Measurements from ENCODE around the gene TLE1.

Gene TLE1

DNA sequence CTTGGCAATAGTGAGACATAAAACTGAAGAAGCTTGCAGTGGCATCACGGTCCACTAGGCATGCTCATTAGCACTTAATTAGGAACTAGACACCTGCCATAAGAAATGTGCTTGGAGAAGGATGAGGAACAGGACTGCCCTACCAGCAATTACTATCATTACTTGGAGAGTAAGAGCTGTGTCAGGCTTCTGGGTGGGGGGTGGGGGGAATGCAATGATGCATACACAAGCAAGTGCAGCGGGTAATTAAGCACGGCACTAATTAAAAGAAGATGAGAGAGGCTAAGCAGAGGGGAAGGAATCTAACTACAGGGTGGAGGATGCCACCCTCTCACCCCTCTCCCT, 53.1 kb downstream of the TLE1 start:
- no peak for TF ChIP-seq CTCF (IDR thresholded peaks at IDR 0.05; ENCODE audit: low read depth, low read length, missing control alignments)
- no peak for DNase-seq (ENCODE audit: low read depth)
- no peak overlapping the region for H3K4me3 ChIP-seq (ENCODE audit: low read depth, low read length)

DNA sequence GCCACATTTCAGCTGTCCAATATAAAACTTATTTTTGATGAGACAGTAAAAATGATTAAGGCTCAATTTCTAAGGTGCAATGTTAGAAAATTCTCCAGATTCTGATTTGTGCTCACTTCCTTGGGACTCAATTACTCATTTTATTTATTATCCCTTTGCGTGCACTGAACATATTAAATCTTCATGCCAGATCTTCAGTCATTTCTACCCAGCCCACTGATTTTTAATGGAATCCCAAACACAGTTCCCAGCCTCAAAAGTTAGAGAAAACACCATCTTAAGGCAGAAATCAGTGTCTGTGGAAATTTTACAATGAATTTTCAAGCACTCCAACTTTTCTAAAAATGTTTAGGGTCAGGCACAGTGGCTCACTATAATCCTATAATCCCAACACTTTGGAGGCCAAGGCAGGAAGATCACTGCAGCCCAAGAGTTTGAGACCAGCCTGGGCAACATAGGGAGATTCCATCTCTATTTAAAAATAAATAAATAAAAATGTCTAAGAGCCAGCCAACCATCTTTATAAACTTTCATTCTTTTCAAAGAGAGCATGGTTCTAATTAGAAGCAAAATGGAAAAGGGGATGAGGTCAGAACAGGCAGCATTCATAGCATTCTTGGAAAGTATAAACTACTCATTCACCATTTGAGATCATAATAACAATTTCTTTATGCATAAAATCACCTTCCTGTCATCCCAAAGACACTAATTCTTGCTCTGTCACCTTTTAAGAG, 53.7 kb downstream of the TLE1 start:
- H3K4me3 ChIP-seq (ENCODE audit: low read depth, low read length), result no peak overlapping the region
- DNase-seq (ENCODE audit: low read depth), result no peak
- no peak for TF ChIP-seq CTCF (IDR thresholded peaks at IDR 0.05; ENCODE audit: low read depth, low read length, missing control alignments)

- H3K4me3 ChIP-seq (ENCODE audit: low read depth, low read length), result no peak overlapping the region
- DNase-seq (ENCODE audit: low read depth), result no peak
- TF ChIP-seq CTCF (IDR thresholded peaks at IDR 0.05; ENCODE audit: low read depth, low read length, missing control alignments), result no peak
Observed at GRCh38 chr9:81634915-81635516, 54.3 kb downstream of the TLE1 start.

DNA sequence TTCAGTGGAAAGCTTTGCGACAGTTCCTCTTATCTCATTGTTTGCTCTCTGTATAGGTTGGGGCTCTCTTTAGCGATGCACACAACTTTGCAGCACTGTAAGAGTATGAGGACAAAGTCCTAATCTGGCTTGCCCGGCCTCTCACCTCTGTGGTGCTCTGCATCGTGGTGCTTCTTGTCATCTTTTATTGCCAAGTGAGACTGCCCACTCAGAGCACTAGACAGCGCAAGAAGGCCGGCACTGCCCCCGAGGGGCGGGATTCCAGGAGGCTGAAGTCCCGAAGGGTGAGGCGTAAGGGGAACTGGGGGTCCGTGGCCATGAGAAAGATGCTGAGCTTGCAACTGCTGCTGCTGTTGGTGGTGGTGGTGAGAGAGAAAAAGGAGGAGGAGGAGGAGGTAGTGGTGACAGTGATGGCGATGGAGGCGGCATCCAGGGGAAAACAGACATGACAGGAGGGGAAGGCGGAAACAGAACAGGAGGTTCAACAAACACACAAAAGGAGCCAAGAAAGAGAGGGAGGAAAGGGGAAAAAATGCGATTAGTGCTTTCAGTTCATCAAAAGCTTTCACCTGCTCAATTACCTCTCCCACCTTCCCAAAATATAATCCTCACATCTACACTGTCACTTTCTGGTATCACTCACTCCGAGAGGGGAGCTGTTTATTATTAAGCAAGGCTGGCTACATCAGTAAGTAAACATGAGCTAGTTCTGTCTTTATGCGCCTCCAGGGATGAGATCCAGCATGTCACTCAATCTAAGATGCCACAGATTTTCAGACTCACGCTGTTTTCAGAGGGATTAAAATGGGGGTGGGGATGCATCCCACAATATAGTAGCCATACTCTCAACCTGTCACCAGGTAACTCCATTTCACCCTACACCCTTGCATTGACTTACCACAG, 55.1 kb downstream of the TLE1 start:
- TF ChIP-seq CTCF (IDR thresholded peaks at IDR 0.05; ENCODE audit: low read depth, low read length, missing control alignments), result no peak
- no peak overlapping the region for H3K4me3 ChIP-seq (ENCODE audit: low read depth, low read length)
- no peak for DNase-seq (ENCODE audit: low read depth)

DNA sequence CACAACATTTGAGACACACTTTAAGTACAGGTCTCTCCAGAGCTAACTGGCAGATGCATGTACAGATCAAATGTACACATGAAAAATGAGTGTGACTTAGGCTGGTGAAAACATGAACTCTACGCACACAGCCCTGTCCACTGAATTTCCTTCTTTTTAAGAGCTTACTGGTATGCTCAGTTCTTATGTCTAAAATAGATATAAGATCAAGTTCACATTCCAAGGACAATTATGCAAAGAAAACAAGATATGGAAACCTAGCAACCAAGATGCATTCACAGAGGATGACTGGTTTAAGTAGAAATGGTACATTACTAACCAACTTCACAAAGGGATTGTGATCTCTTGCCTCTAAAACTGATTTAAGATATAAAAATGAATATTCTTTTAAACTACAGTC, 56.7 kb downstream of the TLE1 start:
- no peak for TF ChIP-seq CTCF (IDR thresholded peaks at IDR 0.05; ENCODE audit: low read depth, low read length, missing control alignments)
- DNase-seq (ENCODE audit: low read depth), result no peak
- no peak overlapping the region for H3K4me3 ChIP-seq (ENCODE audit: low read depth, low read length)

GRCh38 chr9:81631218-81631745, 58.1 kb downstream of the TLE1 start:
- no peak for TF ChIP-seq CTCF (IDR thresholded peaks at IDR 0.05; ENCODE audit: low read depth, low read length, missing control alignments)
- H3K4me3 ChIP-seq (ENCODE audit: low read depth, low read length), result no peak overlapping the region
- no peak for DNase-seq (ENCODE audit: low read depth)

All from GM12864 (cell line).